Left colon (tissue), 2 donors: ENCODE results near the gene SLC29A1. TPM values are rescaled to one million over a fixed set of nuclear protein-coding genes. Genes with fewer than 3 reads are reported as not detected.

ENCODE experiments used
- ATAC-seq: fragments of 200-7000 bp; cut with Tn5 transposase; one replicate; pipeline ENCODE4 v1.9.1; 2020; ENCODE audit warnings: mild to moderate bottlenecking, moderate library complexity
- DNase-seq, 2 donors: peaks; one replicate each; pipeline ENCODE4 v3.0.0-alpha.2; 2020
- intact Hi-C, 2 donors: fragments of 100-400 bp; cut with DNase I in 1 of 2; cut with micrococcal nuclease in 1 of 2; formaldehyde crosslinking; loops; one replicate each; pipeline versions ENCODE4 v1.11.2 to v1.14.0; 2022; cut with DNase I, micrococcal nuclease
- total RNA-seq, 2 donors: library from RNA; stranded (reverse); fragmentation: NEBNext Ultra II Directional; extraction: Animal tissue kit (Norgen Biotek cat#: 25700); gene quantifications; one replicate each; pipeline ENCODE4 v1.2.1, GENCODE V29; 2021
- donor health status: DM: no; HTN: no; CAD: no.
- donor health status: DM: yes; HTN: yes; CAD: no.

The SLC29A1 gene
- total RNA-seq, 2 donors from 2014 or later = 13.0 to 22.8 TPM

GRCh38 chr6:44260451-44261297 lies 37.3 kb downstream of the SLC29A1 start:
- ATAC-seq = no peak
- intact Hi-C loops = no loop called here
- DNase-seq = no peak

GRCh38 chr6:44261581-44261980 lies 38.2 kb downstream of the SLC29A1 start:
- intact Hi-C loops = no loop called here
- no peak for DNase-seq
- ATAC-seq = no peak

DNA sequence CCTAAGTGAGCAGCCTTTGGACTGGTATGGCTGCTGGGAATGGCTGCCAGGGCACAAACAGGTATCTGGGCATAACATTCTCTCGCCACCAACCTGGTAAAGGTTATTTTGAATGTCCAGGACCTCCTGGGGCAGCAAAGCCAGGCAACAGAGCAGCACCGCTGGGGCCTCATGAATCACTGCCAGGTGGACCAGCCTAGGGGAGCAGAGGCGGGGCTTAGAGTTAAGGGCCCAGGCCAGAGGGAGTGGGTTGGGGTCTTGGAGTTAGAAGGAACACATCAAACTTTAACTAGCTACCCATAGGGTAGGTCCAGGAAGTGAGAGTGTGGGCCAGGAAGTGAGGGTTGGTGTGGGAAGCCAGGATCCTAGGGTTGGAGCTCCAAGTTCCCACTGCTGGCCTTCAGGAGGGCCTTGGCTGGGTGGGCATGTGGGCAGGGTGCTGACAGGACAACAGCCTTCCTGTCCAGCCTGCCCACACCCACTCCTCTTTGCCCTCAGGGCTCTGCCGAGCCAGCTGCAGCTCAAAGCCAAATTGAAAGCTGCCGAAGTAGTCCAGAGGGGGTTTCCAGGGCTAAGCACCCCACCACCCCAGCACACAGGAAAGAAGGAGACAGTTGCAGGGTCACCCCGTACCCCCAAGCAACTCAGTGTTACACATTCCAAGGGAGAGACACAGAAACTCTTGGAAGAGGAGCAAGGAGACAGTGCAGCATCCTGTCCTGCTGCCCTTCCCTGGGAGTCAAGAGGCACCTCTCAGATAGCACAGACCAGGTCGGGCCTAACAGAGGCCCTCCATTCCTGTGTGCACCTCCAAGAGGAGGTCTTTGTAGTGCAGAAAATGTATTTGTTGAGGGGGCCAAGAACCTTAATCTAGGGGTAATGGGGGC lies 39.3 kb downstream of the SLC29A1 start:
- ATAC-seq = no peak
- intact Hi-C loops = no loop called here
- DNase-seq = no peak

GRCh38 chr6:44263354-44264100 lies 40.1 kb downstream of the SLC29A1 start:
- DNase-seq = peak in 1 of 2 donors; percentile 63

GRCh38 chr6:44264154-44265006 lies 41.0 kb downstream of the SLC29A1 start:
- intact Hi-C loops = loop anchor here in 1 of 2 donors (5.0 kb wide), 1 partner anchor 73 kb away; no protein-coding TSS in a partner anchor
- DNase-seq (peak; percentile 67), ATAC-seq (peak; percentile 40)

More at GRCh38 chr6:44263354-44264100, 40.1 kb downstream of the SLC29A1 start:
- intact Hi-C loops = no loop called here
- ATAC-seq = peak; percentile 28

GRCh38 chr6:44265007-44265721 lies 41.8 kb downstream of the SLC29A1 start, which contains the start of gene NFKBIE:
NFKBIE (minus strand) TSS chr6:44265551; CDS start chr6:44265346, 205 bp downstream.
- ATAC-seq = peak; percentile 80
- peak; percentile 95 to 98 for DNase-seq
- intact Hi-C loops = loop anchor here in 1 of 2 donors (5.0 kb wide), 1 partner anchor 72 kb away; no protein-coding TSS in a partner anchor

GRCh38 chr6:44265722-44266233 lies 42.4 kb downstream of the SLC29A1 start:
- no peak for ATAC-seq
- DNase-seq = no peak
- intact Hi-C loops = loop anchor here in 1 of 2 donors (5.0 kb wide), 1 partner anchor 72 kb away; no protein-coding TSS in a partner anchor

DNA sequence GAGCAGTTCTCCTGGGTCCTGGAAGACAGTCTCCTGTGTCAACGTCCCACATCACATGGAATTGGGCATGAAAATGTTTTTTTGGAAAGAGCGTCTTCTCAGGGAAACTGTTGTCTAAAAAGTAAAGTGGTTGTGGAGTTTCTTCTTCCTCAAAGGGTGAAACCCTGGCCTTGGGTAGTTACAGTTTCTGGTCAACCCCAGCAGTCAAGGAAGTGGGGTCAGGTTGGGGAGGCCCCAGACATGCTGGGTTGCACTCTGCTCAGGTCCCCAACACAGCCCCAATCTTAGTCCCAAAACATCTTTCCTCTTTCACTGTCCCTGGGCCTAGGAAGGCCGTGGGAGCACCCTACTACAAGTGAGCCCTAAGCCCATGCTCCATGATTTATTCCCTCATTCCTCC lies 43.0 kb downstream of the SLC29A1 start:
- intact Hi-C loops = loop anchor here in 1 of 2 donors (5.0 kb wide), 1 partner anchor 71 kb away; no protein-coding TSS in a partner anchor
- no peak for DNase-seq
- no peak for ATAC-seq

DNA sequence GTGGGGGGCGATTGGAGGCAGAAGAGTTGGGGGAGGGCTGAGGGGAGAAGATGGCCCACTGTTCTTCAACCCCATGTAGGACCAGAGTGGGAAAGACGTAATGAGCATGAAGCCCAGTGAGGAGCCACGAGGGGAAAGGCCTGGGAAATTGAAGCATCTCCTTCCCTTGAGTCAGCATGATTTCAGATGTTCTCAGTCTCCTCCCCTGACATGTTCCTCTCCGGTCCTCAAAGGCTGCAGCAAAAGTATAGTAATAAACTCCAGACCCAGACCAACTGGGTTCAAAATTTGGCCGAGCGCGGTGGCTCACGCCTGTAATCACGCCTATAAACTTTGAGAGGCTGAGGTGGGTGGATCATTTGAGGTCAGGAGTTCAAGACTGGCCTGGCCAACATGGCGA lies 43.9 kb downstream of the SLC29A1 start:
- ATAC-seq (no peak), DNase-seq (no peak)
- intact Hi-C loops = loop anchor here in 1 of 2 donors (5.0 kb wide), 1 partner anchor 70 kb away; no protein-coding TSS in a partner anchor

DNA sequence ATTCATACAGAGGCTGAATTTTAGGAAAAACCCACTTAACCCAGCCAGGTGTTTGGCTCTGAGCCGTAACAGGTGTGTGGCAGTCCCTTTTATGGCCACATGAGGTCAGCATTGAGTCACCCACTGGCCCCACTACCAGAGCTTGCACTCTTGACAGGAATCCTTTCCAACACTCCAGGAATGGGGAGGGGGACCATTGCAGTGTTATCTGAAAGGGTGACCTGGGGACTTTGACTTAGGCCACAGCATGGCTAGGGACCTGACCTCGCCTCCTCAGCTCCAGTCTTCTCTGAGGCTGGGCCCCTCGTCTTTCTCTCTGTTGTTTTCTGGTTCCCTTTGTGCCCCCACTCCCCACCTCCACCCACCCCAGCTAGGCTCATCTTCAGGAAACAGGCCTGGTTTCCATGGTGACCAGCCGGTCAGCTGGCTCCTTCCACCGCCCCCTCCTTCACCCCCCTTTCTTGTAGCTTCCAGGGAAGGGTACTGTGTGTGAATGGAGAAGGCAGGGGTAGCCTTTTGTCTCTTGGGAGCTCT lies 44.8 kb downstream of the SLC29A1 start:
- intact Hi-C loops = loop anchor here in 1 of 2 donors (5.0 kb wide), 1 partner anchor 69 kb away; no protein-coding TSS in a partner anchor
- DNase-seq = peak in 1 of 2 donors; percentile 68
- ATAC-seq = peak; percentile 32

DNA sequence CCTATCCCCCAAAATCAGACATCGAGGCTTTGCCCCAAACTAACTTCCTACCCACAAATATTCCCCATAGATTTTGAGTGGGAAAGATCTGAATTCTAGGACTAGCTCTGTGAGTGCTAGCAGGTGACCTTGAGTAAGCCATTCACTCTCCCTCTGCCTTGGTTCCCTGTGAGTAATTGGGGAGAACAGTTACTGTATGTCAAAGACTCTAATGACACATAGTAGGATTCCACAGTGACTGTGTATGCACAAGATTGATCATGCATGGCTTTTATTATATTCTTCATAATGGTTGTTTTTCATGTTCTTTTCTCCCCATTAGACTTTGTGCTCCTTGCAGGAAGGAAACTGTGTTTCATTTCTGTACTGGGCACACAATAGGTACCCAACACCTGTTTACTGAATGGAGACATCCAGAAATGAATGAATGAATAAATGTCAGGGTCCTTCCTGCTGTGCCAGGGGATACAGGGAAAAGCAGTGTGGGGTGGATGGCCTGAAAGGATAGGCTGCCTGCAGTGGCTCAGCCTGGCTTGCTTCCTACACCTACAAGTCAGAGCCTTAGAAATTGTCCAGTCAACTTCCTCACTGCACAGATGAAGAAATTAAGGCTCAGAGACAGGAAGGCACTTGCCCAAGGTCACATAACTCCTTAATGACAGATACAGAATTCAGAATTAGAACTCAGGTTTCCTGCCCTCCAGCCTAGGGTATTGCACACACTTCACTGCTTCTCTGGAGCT lies 46.0 kb downstream of the SLC29A1 start:
- ATAC-seq = no peak
- DNase-seq = no peak
- intact Hi-C loops = loop anchor here in 1 of 2 donors (5.0 kb wide), 1 partner anchor 68 kb away; no protein-coding TSS in a partner anchor

- ATAC-seq (no peak), DNase-seq (no peak)
- intact Hi-C loops = loop anchor here in 1 of 2 donors (5.0 kb wide), 1 partner anchor 67 kb away; no protein-coding TSS in a partner anchor
These were observed 46.6 kb downstream of the SLC29A1 start, which contains the start of gene TMEM151B for GRCh38 chr6:44269921-44270525. TMEM151B (plus strand) TSS chr6:44270450; CDS start chr6:44270743, 293 bp downstream.

- DNase-seq = no peak
- intact Hi-C loops = no loop called here
- ATAC-seq = no peak
These were observed 47.4 kb downstream of the SLC29A1 start for GRCh38 chr6:44270526-44271405.

- DNase-seq = no peak
- no peak for ATAC-seq
- intact Hi-C loops = no loop called here
These were observed 48.0 kb downstream of the SLC29A1 start for GRCh38 chr6:44271406-44271723.
